ENCODE data around the gene NDUFA8. TPM values are rescaled to one million over a fixed set of nuclear protein-coding genes. Genes with fewer than 3 reads are reported as not detected.
"Not testable (repeated sequence)": the region's sequence is repeated elsewhere in the genome, so short reads cannot be mapped to it uniquely, and the experiment has no call there.

Gene NDUFA8
- total RNA-seq, 1 experiment from 2014 or later: 107 TPM

- no peak for DNase-seq (ENCODE audit: low spot score)
- in situ Hi-C loops (cut with HindIII; ENCODE audit: low sequenced_read_pairs): no loop called here
Measured at GRCh38 chr9:122125509-122126330, 33.9 kb downstream of the NDUFA8 start.

GRCh38 chr9:122125158-122125508, 34.4 kb downstream of the NDUFA8 start:
- DNase-seq (ENCODE audit: low spot score): peak; percentile 87
- in situ Hi-C loops (cut with HindIII; ENCODE audit: low sequenced_read_pairs): no loop called here

- in situ Hi-C loops (cut with HindIII; ENCODE audit: low sequenced_read_pairs): no loop called here
- DNase-seq (ENCODE audit: low spot score): no peak
Measured at GRCh38 chr9:122124528-122124927, 35.1 kb downstream of the NDUFA8 start.

GRCh38 chr9:122124048-122124447, 35.5 kb downstream of the NDUFA8 start:
- DNase-seq (ENCODE audit: low spot score): no peak
- in situ Hi-C loops (cut with HindIII; ENCODE audit: low sequenced_read_pairs): no loop called here

- in situ Hi-C loops (cut with HindIII; ENCODE audit: low sequenced_read_pairs): no loop called here
- DNase-seq (ENCODE audit: low spot score): peak; percentile 59
Measured at GRCh38 chr9:122122903-122123632, 36.5 kb downstream of the NDUFA8 start.

GRCh38 chr9:122122468-122122867, 37.1 kb downstream of the NDUFA8 start:
- in situ Hi-C loops (cut with HindIII; ENCODE audit: low sequenced_read_pairs): no loop called here
- DNase-seq (ENCODE audit: low spot score): no peak

GRCh38 chr9:122121931-122122330, 37.6 kb downstream of the NDUFA8 start:
- in situ Hi-C loops (cut with HindIII; ENCODE audit: low sequenced_read_pairs): no loop called here
- DNase-seq (ENCODE audit: low spot score): no peak

- in situ Hi-C loops (cut with HindIII; ENCODE audit: low sequenced_read_pairs): no loop called here
- no peak for DNase-seq (ENCODE audit: low spot score)
Measured at GRCh38 chr9:122121391-122121790, 38.2 kb downstream of the NDUFA8 start.

- in situ Hi-C loops (cut with HindIII; ENCODE audit: low sequenced_read_pairs): no loop called here
- no peak for DNase-seq (ENCODE audit: low spot score)
Measured at GRCh38 chr9:122120316-122121071, 39.1 kb downstream of the NDUFA8 start.

- in situ Hi-C loops (cut with HindIII; ENCODE audit: low sequenced_read_pairs): no loop called here
Measured at GRCh38 chr9:122119721-122120120, 39.9 kb downstream of the NDUFA8 start.

GRCh38 chr9:122119166-122119521, 40.4 kb downstream of the NDUFA8 start:
- in situ Hi-C loops (cut with HindIII; ENCODE audit: low sequenced_read_pairs): no loop called here
- no peak for DNase-seq (ENCODE audit: low spot score)

More at GRCh38 chr9:122119721-122120120, 39.9 kb downstream of the NDUFA8 start:
- no peak for DNase-seq (ENCODE audit: low spot score)

GRCh38 chr9:122118343-122119165, 41.0 kb downstream of the NDUFA8 start:
- in situ Hi-C loops (cut with HindIII; ENCODE audit: low sequenced_read_pairs): no loop called here

GRCh38 chr9:122117241-122117640, 42.3 kb downstream of the NDUFA8 start:
- DNase-seq (ENCODE audit: low spot score); in situ Hi-C loops (cut with HindIII; ENCODE audit: low sequenced_read_pairs): not testable (repeated sequence)

More at GRCh38 chr9:122118343-122119165, 41.0 kb downstream of the NDUFA8 start:
- no peak for DNase-seq (ENCODE audit: low spot score)

- DNase-seq (ENCODE audit: low spot score): no peak
- in situ Hi-C loops (cut with HindIII; ENCODE audit: low sequenced_read_pairs): no loop called here
Measured at GRCh38 chr9:122116448-122117173, 43.0 kb downstream of the NDUFA8 start.

- no peak for DNase-seq (ENCODE audit: low spot score)
- in situ Hi-C loops (cut with HindIII; ENCODE audit: low sequenced_read_pairs): no loop called here
Measured at GRCh38 chr9:122116040-122116439, 43.5 kb downstream of the NDUFA8 start.

GRCh38 chr9:122115176-122116035, 44.2 kb downstream of the NDUFA8 start:
- DNase-seq (ENCODE audit: low spot score): no peak
- in situ Hi-C loops (cut with HindIII; ENCODE audit: low sequenced_read_pairs): no loop called here

- in situ Hi-C loops (cut with HindIII; ENCODE audit: low sequenced_read_pairs): no loop called here
- no peak for DNase-seq (ENCODE audit: low spot score)
Measured at GRCh38 chr9:122113574-122113973, 46.0 kb downstream of the NDUFA8 start.

GRCh38 chr9:122112238-122112637, 47.3 kb downstream of the NDUFA8 start:
- in situ Hi-C loops (cut with HindIII; ENCODE audit: low sequenced_read_pairs): no loop called here
- no peak for DNase-seq (ENCODE audit: low spot score)
